NCI-H1930 (cell line): ENCODE data around the gene CBL.
"Not testable (repeated sequence)": the region's sequence is repeated elsewhere in the genome, so short reads cannot be mapped to it uniquely, and the experiment has no call there.

Experiments used
- DNase-seq, 2 experiments: peaks; one replicate each; lab custom pipeline; 2025; lab: John Stamatoyannopoulos, UW

Gene CBL

GRCh38 chr11:119185981-119186634 lies 20.0 kb upstream of the CBL start:
- no peak for DNase-seq

DNA sequence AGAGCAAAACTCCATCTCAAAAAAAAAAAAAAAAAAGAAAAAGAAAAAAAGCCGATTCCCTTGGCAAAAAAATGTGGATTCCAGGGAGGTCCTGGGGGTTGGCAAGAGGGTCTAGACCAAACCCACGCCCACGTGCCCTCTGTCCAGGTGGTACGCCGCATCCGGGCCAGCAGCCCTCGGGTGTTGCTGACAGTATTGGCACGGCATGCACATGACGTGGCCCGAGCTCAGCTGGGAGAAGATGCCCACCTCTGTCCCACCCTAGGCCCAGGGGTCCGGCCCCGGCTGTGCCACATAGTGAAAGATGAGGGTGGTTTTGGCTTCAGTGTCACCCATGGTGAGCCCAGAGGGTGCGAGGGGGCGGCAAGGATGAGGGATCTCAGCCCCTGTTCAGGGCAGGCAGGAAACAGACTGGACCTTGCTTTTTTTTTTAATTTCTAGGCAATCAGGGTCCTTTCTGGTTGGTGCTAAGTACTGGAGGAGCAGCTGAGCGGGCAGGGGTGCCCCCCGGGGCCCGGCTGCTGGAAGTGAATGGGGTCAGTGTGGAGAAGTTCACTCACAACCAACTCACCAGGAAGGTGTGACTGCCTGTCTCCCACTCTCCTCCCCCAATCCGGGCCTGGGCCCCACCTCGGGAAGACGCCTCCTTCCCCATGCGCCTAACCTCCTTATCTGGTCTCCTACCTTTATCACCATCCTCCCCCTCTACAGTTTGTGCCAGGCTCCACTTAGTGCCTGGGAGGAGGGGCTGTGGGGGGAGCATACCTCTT lies 18.8 kb upstream of the CBL start:
- no peak for DNase-seq

GRCh38 chr11:119188067-119188466 lies 18.1 kb upstream of the CBL start:
- DNase-seq, result no peak

DNA sequence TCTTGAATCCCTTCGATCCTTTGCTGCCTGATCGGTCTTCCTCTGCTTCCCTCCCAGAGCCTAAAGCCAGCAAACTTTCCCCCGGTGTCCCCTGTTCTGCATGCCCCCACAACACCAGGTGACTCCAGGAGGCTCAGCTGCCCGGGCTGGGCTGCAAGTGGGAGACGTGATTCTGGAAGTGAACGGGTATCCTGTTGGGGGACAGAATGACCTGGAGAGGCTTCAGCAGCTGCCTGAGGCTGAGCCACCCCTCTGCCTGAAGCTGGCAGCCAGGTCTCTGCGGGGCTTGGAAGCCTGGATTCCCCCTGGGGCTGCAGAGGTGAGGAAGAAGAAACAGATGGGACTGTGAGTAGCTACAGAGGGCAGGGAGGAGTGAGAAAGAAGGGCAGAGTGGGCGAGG lies 17.3 kb upstream of the CBL start:
- no peak for DNase-seq

DNA sequence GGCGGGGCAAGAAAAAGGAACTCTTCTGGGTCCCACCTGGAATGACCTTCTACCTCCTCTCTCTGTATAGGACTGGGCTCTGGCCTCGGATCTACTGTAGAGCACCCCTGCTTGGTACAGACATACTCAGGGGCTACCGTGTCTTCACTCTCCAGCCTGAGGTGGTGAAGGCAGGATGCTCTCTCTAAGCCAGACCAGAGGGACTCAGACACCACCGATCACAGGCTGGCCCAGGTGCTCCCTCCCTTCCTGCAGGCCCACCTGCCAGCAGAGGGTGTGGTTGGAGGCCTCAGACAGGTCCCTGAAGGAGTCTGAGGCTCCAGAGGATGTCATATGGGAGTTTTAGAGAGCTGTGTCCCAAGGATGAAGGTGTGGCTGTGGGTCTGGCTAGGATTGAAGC lies 16.7 kb upstream of the CBL start:
- no peak for DNase-seq

GRCh38 chr11:119190531-119190930 lies 15.6 kb upstream of the CBL start:
- DNase-seq, result no peak

GRCh38 chr11:119191265-119191664 lies 14.9 kb upstream of the CBL start:
- DNase-seq, result not testable (repeated sequence)

DNA sequence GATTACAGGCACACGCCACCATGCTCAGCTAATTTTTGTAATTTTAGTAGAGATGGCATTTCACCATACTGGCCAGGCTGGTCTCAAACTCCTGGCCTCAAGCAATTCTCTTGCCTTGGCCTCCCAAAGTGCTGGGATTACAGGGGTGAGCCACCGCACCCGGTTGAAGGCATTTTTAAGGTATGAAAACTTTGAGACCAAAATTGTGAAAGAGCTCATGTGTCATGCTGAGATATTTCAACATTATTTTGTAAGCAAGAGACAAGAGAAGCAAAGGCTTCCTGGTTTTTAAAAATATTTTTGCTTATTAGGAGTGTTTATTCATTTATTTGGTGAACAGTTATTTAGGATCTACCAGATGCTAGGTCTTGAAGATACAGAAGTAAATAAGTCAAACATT lies 14.0 kb upstream of the CBL start:
- no peak for DNase-seq

DNA sequence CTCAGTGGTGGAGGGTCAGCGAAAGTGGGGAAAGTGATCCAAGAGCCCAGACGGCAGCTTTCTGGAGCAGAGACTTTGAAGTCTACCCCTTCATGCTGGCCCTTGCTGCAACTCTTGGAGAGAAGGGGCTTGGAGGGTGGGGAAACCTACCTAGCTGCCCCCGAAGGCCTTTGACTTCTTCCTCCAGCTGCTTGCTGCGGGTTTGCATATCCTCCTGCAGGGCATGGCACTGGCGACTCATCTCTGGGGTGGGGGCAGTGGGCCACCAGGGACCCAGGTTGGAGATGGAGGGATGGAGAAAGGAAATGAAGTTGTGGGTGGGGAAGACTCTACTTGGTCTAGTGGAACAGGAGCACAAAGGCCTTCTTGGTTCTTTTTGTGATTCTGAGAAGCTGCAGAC lies 13.1 kb upstream of the CBL start:
- DNase-seq, result no peak

GRCh38 chr11:119193626-119194025 lies 12.5 kb upstream of the CBL start:
- DNase-seq, result no peak

GRCh38 chr11:119194811-119195440 lies 11.2 kb upstream of the CBL start:
- DNase-seq, result no peak

DNA sequence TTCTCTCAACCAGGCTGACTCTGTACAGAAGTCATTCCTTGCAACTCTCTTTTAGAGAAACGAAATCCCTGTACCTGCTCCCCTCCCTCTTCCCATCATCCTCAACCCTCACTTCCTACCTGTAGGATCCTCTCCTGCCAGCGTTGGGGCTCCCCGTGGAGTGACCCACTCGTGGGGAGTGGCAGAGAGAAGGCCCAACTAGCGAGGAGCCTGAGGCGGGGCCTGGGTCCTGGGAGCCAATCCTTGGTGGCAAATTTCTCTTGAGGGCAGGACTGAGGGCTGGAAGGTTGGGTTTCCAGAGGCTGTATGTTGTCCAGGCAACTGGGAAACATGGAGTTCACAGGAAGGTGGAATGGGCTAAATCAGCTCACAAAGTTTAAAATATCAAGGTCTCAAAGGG lies 10.5 kb upstream of the CBL start:
- no peak for DNase-seq

- DNase-seq, result peak; percentile 68 to 74
These were observed 9.2 kb upstream of the CBL start for GRCh38 chr11:119196833-119197483.

GRCh38 chr11:119198925-119199324 lies 7.2 kb upstream of the CBL start:
- DNase-seq, result no peak

DNA sequence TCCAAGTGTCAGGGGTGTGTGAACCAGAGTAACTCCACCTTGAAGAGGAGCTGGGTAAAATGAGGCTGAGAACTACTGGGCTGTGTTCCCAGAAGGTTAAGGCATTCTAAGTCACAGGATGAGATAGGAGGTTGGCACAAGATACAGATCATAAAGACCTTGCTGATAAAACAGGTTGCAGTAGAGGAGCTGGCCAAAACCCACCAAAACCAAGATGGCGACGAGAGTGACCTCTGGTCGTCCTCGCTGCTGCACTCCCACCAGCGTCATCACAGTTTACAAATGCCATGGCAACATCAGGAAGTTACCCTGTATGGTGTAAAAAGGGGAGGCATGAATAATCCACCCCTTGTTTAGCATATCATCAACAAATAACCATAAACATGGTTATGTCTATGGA lies 4.9 kb upstream of the CBL start:
- DNase-seq, result not testable (repeated sequence)

DNA sequence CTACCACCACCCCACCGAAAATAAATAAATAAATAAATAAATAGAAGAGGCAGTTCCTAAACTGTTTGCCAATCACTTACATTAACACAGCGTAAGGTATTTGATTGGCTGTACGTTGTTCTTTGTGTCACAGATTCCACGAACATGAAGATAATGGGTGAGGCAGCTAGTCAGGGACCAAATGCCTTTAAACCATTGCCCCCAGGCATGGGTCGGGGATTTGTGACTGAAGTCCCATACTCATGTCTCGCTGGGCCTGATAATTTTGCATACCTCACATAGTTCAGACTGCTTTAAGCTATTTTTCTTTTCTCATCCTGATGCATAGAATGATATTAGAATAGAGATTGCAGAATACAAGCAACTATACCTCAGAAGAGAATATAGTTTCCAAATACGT lies 3.6 kb upstream of the CBL start:
- no peak for DNase-seq

GRCh38 chr11:119204066-119204465 lies 2.1 kb upstream of the CBL start:
- DNase-seq, result no peak

DNA sequence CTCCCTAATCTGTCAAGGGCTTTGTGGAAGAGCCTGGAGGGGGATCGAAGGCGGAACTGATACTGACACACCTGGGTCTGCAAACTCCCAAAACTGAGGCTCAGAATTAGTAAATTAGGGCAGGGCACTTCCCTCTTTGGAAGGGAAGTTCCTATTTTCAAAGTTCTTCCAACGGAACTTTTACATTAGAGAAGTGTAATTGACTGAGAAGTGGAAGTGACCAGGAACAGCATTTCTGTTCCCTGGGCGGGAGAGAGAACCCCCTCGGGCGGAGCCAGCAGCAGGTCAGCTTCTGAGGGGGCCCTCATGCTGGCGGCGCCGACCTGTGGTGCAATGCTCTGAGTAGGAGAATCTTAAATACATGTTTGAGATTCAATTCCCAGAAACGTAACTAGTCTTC lies 1.1 kb upstream of the CBL start:
- DNase-seq, result no peak

- no peak for DNase-seq
These were observed 624 bp downstream of the CBL start for GRCh38 chr11:119206511-119207414.

DNA sequence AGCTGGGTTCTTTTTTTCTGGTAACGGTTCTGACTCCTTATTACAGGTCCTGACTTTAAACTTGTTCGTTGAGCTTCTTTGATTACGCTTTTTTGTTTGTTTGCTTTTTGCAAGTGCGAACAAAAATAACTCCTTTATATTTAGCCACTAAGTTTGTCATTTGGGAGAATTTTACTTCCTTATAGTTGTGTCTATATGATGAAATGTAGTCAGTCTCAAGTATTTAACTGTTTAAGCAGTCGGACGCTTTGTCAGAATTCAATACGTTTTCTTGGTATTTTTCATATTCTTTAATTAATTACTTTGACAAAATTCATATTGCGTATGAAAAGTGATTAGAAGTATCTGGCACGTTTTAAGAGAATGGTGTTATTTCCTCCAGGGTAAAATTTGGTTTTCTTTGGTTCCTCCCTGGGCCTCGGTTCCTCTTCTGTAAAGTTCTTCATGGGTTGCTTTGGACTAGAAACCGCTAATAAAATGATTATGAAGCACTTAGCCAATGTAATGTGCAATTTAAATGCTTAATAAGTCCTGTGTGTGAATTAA lies 1.3 kb downstream of the CBL start:
- no peak for DNase-seq

DNA sequence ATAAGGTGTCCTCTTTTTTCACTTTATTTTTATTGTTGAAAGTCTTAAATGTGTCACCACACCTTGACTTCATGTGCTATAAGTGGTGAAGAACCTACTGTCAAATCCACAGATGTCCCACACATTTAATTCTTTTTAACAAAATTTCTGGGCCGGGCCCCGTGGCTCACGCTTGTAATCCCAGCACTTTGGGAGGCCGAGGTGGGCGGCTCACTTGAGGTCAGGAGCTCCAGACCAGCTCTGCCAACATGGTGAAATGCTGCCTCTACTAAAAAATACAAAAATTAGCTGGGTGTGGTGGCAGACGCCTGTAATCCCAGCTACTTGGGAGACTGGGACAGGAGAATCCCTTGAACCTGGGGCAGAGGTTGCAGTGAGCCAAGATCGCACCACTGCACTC lies 3.0 kb downstream of the CBL start:
- no peak for DNase-seq

DNA sequence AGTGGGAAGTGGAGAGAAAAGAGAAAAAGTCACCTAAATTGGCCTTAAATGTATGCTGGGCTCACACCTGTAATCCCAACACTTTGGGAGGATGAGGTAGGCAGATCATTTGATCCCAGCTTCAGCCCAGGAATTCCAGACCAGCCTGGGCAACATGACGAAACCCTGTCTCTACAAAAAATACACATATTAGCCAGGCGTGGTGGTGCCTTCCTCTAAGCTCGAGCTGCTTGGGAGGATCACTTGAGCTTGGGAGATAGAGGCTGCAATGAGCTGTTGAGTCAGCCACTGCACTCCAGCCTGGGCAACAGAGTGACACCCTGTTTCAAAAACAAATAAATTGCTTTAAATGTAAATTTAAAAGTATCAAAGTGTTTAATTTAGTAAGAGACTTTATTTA lies 3.9 kb downstream of the CBL start:
- DNase-seq, result no peak
